Right kidney (tissue), 1 donor: Measurements from ENCODE around the gene LBX2.

Source experiments
- DNase-seq: peaks from one replicate; pipeline ENCODE4 v3.0.0-alpha.2; 2016

LBX2 gene

DNA sequence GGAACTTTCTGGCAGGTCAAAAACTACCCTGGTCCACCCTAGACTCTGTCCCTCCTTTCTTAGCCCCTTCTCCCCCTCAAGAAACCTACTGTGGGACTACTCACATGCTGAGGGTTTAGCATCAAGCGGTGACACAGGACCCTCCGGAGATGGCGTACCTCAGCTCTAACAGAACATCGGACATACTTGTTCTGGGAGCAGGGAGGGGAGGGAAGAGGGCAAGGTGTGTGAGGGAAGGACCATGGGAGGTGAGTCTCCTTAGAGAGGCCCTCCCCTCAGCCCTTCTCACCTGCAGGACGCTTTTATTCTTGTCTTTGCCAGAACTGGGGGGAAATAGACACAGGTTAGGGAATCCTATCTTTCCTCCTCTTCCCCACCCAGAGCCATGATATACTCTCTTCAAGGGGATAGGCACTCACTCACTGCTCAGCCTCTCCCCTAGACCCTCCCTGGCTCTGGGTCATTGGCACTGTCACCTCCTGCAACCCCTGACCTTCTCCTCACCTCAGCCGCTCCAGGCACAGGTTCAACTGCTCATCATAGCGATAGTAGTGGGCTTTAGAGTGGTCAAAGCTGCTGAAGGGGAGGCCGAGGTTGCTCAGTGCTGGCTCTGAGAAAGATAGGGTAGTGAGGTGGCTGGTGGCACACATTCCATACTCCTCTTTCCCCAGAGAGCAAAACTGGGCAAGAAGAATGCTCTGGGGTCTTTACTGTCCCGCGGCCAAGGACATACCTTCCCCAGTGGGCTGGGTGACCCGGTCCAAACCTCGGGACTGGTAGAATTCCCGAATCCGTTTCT lies 6.2 kb upstream of the LBX2 start:
- no peak for DNase-seq

DNA sequence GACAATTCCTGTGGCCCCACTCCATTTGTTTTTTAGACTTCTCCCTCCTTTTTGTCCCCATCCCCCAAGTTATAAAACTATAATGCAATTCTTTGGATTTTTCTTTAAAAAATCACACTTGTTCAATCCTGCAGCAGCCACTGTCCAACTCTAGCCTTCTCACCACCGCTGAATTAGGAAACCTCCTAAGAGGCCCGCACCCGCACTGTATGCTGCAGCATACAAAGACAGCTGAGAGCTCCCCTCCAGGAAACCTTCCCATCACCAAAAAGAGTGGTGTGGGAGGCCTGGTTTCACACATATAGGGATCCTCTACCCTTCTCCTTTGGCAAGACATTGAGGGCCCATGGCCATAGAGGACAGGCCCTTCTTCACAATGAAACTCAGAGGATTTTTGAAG lies 5.2 kb upstream of the LBX2 start:
- no peak for DNase-seq

DNA sequence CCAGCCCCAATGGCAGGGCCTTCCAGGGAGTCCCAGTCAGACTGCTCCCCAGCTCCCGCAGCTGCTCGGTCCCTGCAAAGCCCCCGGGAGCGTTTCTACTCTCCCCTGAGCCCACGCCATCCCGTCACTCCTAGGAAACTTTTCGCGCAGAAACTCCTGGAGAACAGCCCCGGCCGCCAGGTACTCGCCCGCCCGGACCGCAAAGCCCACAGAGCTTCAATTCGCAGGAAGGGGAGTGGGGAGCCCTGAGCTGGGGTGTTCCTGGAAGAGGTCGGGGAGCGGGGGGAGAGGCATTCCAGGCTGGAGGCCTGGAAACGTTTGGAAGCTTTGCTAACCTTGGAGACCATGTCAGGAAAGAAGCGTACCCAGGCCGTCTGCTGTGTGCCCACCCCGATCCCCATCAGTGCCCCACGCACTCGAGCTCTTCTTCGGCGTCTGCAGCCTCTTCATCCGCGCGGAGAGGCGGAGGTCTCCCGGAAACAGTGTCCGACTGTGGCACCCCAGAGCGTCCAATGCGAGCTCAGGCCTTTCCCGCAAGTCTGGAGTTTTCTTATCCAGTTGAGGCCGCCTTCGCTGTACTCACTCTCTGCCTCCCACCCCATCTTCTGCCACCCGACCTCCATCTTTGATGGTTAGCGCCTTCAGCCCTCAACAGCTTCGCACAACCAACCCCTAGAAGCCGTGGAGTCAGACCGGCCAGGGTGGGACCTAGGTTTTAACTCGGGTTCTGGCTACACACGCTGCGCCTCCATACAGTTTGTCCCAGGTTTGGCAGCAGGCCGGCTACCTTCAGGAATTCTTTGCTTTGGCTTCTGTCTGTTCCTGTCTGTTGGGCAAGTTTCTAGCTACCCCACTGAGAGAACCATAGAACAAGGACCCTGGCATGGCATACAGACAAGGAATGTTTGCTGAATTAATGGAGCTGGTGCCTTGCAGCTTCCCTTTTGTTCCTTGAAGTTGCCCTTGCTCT lies 4.4 kb upstream of the LBX2 start:
- DNase-seq, result peak; percentile 42

DNA sequence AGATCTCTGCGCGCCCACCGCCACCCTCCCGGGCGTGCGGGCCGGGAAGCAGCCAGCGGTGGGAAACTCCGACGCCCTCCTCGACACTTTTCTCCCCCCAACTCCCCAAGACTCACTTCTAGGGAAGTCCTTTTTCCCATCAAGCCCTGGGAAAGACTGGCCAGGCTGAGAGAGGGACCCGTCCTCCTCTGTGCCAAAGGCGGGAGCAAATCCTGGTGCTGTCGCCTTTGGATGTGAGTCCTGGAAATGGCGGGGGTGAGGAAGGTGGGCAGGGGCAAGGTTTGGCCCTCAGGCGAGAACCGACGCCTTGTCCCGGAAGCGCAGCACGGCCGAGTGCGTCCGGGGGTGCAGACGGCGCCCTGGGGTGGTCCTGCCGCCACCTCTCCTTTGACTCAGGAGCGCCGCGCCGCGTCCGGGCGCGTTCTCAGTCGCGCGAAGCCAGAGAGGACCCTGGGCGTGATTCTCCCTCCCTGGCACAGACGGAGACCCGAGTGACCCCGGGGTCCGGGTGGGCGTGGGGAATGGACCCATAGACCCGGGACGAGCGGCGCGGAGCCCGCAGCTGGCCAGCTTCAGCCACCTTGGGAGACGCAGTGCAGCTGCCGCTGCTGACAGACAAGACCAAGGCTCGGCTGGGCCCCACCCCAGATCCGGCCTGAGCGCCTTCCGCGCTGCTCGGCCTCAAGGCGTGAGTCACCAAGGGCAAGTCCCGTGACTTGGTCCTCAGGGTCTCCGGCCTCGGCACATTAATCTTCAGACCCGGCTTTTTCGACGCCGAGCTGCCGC lies 3.5 kb upstream of the LBX2 start:
- peak; percentile 83 for DNase-seq

DNA sequence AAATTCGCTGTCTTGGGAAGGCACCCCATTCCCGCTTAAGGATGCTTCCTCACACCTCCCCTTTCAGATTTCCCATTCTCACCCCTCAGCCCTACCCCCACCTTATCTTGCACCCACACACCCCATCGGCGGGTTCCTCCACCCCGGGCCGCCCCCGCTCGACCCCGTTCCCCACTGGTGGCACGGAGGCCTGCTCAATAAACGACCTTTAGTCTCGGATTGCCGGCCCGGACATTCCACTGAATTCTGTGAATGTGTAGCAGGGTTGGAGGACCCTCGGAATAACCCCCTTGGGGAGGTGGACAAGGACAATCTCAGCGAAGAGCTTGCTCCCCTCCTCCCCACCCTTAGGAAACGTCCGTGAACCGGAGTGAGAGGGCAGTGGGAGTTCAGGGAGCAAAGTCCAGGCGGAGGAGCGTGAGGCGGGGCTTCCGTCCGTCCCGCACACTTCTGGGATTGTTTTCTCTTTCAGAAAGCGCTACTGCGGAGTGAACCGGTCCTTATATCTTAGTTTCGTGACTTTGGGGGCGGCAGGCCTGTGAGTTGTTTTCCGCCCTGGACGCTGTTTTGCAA lies 2.8 kb upstream of the LBX2 start:
- peak; percentile 73 for DNase-seq

DNA sequence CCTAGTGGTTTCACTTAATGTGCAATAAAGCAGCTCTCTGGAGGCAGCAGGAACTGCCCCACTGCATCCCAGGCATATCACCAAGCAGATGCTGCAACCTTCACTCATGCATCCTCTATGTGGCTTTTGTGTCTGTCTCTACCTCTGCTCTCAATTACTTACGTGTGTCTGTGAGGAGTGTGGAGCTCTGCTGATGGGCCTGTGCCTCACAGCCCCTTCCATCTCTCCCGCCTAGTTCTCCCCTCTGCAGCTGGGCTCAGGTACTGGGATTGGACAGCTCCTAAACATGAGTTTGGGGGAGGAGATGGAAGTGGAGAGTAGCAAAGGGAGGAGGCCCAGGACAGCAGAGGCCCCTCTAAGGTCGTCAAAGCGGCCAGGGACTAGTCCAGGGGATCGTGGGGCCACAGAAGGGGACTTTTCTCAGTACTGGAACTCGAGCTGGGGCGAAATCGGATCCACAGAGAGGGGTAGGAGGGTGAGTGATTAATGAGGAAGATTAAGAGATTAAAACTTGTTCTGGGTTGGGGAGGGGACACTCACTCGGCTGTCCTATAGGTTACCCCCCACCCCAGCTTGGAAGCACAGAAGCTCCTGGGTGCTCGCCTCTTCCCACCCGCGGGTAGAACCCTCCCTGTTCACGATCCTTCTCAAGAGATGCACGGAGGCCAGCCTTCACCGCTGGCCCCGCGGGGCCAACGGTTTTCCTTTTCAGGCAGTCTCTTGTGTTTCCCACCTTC lies 2.1 kb upstream of the LBX2 start:
- peak; percentile 55 for DNase-seq

DNA sequence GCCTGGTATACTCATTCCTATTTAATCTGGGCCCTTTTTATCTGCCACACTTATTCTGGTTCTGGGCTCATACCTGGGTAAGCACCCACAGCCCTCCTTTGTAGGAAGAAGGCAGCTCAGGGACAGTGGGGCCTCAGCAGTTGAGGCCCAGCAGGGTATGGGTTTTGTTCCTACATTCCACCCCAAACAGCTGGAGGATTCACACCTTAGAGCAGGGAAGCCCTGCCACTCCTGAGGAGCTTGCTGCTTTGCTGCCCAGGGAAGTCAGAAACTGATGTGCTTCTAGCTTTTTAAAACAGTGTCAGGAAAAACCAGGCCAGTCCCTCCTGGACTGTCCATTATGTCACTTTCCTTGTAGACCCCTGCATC lies 1.2 kb upstream of the LBX2 start:
- DNase-seq, result no peak

DNA sequence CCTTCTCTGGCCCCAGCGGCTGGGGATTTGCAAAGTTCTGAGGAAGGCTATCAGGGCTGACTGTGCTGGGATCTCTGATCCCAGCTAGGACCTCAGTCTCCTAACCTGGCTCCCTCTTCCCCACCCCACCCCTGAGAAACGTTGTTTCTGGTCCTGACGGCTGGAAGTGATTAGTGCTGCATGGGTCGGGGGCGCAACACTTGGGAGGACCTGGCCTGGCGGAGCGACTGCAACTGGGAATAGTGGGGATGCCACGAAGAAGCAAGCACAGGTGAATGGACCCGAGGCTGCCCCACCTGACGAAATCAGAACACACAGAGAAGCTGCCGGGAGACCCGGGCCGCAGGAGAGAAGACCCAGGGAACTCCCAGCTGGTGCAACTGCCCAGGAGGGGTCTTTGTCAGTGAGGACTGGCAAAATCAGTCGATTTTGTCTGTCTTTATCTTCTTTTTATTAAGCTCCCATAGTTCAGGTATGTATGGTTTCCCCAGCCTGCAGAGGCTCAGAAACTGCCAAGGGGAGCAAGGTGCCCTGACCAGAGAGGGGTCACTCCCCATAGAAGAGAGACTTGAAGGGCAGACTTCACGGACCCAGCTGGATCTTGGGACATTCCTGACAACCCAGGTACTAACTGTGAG lies 656 bp upstream of the LBX2 start:
- DNase-seq, result no peak

DNA sequence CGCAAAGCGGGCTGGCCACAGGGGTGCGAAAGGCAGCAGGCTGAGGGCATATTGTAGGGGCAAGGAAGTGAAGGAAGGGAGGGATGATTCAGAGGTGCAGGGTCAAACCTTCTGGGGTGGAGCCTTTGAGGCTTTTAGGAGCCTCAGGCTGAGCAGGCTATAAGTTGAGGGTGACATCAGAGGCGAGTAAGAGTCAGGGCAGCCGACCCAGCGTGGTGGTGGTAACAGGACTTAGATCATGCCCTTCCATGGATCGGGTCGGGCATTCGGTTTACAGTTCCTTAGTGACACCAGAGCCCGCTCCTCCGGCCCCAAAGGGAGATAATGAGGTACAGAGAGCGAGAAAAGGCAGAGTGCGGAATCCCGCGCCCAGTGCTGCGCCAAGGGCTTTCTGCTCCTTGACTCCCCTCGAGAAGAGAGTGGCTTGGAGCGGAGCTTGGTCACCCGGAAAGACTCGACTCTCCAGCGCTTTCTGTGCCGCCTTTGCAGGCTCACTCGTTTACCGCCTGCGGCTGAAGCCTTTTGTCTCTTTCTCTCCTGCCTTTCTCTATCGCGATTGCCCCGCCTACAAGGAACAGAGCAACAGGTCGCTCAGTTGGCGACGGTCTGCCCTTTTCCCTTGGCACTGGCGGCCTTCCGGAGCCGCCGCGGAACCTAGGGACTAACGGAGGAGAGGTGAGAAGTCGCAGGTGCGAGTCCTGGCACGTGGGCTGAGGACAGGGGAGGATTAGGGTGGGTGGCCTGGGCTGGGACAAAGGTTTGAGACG lies 720 bp downstream of the LBX2 start:
- peak; percentile 79 for DNase-seq

DNA sequence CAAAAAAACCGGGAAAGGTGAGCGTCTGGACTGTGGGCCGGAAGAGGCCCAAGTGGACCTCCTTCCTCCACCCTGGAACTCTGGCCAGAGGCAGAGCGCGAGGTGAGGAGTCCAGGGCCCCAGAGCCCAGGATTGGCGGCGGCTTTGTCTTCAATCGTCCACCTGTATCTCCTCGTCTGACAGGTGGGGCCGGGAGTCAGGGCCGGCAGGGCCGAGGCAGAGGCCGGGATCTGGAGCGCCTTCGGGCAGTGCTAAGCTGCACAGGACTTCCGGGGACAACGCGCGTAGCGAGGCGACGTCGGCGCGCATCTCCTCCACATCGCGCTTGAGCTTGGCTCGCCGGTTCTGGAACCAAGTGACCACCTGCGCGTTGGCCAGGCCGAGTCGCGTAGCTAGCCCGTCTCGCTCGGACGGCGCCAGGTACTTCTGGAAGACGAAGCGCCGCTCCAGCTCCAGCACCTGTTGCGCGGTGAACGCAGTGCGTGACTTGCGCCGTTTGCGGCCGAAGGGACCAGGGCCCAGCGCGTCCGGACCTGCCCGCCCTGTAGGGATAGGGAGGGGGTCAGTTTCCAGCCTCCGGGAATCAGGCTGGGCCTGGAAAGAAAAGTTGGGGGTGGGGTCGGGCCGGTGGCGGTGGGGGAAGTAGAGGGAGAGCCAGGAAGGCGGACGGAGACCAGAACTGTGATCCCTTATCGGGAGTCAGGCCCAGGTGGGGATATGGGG lies 1.5 kb downstream of the LBX2 start:
- peak; percentile 71 for DNase-seq

DNA sequence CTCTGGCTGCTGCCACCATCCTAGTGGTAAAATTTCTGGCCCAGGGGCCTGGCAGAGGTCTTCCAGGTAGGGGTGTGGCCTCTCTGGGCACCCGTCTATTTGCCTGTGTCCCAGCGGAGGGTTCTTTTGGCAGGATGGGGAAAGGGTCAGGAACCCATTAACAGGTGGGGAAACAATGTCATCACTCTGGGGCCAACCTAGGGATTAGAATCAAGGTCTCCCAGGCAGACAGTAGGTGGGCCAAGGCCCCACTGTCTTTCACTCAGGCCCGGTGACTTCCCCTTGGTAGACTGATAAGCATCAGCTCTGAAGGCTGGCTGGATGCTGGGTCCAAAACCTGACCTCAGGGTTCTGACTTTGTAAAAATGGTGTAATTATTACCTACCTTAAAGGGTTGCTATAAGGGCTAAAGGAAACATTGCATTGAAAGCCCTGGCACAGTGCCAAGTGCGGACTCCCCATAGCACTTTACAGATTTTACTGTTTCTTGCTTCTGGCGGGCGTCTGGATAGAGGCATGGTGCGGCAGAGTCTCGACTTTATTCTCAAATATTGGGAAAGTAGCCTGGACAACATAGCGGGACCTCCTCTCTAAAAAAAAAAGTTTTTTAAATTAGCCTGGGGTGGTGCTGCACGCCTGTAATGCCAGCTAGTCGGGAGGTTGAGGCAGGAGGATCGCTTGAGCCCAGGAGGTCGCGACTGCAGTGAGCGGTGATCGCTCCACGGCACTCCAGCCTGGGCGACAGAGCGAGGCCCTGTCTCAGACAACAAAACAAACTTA lies 2.2 kb downstream of the LBX2 start:
- DNase-seq, result no peak

DNA sequence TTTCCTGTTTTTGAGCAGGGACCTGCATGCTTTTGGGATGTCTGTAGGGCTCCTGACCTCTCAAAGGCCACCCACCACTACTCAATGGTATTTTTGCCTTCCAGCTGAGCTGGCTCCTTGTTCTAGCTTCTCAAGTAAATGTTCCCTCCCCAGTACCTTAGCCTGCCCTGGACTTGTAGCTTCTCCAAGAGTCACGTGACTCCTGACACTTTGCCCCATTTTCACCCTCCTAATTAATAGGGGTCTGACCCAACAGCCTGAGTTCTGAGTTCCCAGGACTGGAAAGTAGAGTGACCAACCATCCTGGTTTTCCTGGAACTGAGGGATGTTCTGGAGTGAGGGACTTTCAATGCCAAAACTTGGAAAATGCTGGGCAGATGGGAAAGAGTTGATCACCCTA lies 4.0 kb downstream of the LBX2 start:
- DNase-seq, result no peak

DNA sequence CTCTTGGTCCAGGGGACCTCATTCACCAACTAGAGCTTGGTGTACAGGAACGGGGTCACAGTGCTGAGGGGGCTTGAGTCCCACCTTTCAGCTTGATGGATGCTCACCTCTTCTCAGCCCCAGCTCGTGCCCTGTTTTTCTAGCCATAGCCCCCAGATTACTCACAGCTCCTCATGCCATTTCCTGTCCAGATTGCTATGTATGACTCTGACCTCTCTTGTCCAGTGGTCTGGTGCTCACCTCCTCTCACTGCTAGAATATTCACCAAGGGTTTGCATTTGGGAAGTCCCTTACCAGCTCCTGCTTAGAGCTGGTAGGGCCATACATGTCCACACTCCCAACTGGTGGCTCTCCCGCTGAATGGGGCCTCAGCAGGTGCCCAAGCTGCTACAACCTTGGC lies 5.9 kb downstream of the LBX2 start:
- DNase-seq, result no peak

DNA sequence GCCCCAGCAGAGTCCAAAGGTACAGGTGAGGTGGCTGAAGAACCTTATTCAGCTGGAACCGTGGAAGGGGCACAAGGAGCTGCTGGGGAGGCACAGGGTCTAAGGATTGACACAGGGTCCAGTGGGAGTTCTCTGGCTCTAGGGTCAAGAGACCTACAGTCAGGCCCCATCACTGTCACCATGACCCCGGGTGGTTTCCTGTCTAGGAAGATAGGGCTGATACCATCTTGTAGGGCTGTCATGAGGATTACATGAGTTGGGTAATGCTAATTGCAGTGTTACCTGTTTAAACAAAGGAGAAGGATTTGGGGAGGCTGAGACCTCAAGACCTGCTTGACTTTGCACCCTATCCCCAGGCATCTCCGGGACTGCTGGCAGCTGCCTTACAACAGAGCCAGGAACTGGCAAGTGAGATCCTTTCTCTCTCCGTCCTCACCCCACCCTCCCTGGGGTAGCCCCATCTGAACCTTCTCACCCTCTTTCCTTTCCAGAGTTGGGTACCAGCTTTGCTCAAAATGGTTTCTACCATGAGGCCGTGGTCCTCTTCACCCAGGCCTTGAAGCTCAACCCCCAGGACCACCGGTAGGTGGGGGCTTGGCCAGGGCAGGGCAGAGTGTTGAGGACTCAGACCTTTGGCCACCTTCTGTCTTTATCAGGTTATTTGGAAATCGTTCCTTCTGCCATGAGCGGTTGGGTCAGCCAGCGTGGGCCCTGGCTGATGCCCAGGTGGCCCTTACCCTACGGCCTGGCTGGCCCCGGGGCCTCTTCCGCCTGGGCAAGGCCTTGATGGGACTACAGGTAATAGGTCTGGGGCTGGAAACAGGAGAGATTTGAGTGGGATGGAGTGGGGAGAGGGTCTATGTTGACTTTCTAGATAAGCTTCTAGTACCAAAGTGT lies 7.5 kb downstream of the LBX2 start:
- DNase-seq, result no peak

DNA sequence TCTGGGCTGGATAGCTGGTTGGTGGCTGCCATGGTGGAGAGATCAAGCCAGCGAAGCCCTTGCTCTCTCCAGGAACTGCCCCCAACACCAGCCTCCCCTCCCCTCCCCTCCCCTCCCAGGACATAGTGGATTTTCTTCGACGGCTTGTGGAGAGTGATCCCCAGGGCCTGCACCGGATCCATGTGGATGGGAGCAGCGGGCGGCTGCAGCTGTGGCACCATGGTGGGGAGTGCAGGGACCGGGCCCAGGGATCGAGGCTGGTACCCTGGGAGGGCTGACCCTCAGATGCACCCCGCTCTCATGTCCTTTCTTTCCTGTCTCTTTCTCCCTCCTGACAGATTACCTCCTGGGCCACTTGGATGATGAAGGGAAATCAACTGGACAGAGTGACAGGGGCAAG lies 9.5 kb downstream of the LBX2 start:
- DNase-seq, result no peak

DNA sequence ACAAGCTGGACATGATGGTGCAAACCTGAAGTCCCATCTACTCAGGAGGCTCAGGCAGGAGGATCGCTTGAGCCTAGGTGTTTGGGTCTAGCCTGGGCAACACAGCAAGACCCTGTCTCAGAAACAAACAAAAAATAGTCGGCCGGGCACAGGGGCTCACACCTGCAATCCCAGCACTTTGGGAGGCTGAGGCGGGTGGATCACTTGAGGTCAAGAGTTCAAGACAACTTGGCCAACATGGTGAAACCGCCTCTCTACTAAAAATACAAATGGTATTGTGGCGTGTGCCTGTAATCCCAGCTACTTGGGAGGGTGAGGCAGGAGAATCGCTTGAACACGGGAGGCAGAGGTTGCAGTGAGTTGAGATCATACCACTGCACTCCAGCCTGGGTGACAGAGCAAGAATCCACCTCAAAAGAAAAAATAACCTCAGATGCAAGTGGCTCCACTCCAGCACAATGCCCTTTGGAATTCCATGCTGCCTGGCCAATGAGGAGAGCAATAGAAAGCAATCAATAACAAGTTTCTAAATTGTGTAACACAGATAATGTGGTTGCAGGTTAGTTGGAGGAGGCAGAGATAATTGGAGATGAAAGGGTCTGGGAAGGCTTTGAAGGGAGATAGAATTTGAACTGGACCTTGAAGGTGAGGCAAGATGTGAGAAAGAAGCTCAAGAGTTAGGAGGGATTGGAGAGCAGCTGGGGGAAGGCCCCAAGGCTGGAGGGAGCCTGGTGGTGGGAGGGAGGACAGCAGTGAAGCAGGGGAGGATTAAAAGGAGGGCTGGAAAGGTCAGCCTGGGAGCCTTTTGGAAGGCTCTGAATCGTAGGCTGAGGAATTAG lies 10.5 kb downstream of the LBX2 start:
- no peak for DNase-seq

DNA sequence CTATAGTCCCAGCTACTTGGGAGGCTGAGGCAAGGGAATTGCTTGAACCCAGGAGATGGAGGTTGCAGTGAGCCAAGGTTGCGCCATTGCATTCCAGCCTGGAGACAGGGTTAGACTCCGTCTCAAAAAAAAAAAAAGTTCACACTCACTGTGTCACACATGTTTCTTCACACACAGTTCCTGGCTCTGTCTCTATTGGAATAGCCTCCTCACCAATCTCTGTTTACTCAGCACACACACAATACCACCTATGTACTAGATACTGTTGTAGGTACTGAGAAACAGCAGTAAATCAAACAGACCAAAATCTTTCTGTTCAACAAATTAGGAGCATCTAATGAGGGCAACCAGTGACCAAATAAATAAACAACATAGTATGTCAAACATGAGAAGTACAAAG lies 13.3 kb downstream of the LBX2 start:
- DNase-seq, result no peak
